HG02763 (cell line): ENCODE data around the gene TBL3.
"Not testable (repeated sequence)": the region's sequence is repeated elsewhere in the genome, so short reads cannot be mapped to it uniquely, and the experiment has no call there.

ENCODE experiments used
- ATAC-seq: cut with Tn5 transposase; IDR thresholded peaks from one replicate; pipeline ENCODE4 v1.9.1; 2021; ENCODE audit warnings: mild to moderate bottlenecking, moderate library complexity; ENCODE audit not compliant: unreplicated experiment

Gene TBL3

DNA sequence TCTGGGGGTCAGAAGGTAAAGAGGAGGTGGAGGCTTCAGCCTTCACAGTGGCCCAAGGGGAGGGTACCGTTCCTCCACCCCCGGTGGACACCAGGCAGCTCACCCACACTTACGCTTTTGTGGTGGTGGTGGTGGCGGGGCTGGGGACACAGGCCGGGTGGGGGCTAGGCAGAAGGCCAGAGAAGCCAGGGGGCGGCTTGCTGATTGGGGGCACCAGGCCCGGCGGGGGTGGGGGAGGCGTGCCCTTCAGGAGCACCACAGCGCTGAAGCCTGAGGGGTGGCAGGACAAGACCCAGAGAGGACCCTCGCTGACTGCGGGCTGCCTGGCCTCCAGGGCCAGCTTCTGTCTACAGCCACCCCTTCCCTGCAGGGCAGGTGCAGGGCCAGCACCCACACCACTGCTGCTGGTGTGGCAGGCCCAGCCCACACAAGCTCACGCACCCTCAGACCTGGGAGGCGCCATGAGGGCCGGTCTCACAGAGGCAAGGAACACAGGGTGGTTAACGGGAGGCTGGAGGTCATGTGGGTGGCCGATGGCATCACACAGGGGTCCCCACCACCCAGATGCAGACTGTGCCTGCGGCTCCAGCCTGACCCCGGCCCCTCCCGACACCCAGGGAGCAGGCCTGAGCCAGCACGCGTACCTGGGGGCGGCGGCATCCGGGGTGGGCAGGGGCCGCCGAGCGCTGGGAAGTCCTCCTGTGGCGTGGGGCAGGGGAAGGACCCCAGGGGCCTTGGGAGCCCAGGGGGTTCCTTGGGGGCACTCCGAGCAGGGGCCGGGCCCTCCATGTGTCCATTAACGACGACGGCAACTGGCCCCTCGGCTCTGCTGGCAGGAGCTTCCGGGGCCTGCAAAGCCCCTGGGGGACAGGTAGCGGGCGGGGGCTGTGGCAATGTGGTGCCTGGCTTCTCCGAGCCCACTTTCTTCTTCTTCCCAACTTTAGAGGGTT, 27.3 kb downstream of the TBL3 start:
- no peak for ATAC-seq

DNA sequence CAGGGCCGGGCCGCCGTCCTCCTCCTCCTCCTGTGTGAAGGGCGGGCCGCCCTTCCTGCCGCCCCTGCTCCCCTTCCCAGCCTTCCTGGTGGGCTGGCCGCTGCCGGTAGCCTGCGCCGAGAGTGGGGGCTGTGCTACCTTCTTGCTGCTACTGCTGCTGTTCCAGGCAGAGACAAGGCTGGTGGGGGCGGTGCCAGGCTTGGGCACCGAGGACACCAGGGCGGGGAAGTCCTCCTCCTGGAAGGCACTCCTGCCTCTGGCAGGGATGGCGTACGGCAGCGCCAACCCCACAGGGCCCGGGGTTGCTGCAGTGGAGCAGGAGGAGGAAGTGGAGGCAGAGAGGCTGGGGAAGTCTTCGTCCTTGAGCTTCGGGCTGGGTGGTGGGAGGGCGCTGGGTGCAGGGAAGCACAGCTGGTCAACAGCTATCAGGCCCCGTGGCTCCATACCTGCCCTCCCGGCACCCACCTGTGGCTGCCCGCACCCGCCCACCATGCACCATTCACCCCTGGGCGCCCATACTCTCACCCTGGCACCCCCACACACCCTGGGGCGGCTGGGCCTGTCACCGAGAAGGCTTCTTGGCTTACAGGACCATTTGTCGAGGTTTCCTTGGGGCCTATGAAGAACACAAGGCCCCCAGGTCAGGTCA, 28.1 kb downstream of the TBL3 start:
- ATAC-seq = no peak

DNA sequence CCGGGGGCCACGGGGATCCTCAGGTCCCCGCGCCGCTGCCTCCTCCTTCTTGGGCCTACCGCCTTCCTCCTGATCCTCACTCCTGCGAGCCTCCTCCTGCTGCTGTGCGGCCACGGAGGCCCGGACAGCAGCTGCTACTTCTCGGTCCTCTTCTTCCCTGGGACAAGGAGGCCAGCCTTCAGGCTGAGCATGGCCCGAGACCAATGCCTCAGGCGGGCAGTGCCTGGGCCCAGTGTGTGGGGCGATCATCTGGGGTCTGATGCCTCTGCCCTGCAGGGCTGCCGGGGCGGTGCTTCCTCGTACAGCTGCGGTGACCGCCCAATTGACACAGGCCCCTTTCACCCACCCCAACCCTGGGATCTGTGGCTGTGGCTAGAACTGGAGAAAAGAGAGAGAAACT, 29.2 kb downstream of the TBL3 start:
- ATAC-seq = no peak

DNA sequence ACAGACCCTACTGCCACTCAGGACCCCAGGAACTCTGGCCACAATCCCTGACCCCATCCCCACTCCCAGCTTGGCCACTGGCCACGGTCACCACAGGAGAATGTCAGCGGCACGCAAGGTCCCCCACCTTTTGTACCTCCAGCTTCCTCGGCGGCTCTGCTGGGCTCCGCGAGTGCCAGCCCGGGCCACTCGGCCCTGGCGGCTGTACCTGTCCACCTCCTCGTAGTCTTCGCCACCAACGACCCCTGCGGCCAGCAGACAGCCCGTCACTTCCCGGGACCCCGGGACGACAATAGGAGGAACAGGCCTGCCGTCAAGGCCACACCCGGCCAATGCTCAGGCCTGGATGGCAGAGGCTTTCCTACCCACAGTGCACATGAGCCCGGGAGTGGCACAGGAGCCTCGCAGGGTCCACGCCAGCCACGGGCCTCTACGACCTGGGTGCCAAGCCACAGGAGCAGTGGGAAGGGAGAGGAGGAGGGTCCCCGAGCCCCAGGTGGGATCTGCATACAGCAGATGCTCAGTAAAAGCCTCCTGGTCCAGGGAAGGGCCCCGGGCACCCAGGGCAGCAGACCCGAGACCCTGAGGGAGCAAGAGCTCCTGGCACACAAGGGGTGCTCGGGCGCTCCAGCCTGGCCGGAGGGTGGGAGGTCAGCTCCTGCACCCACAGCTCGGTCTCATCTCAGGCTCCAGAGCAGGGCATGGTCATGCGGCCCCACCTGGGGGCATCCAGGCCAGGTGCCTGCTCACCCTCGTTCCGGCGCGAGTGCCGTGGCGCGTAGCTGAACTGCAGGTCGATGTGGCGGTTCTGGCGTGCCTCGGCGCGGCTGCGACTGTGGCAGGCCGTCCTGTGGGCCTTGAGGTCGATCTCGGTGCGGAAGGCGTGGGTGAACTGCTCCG, 29.9 kb downstream of the TBL3 start:
- ATAC-seq = no peak

DNA sequence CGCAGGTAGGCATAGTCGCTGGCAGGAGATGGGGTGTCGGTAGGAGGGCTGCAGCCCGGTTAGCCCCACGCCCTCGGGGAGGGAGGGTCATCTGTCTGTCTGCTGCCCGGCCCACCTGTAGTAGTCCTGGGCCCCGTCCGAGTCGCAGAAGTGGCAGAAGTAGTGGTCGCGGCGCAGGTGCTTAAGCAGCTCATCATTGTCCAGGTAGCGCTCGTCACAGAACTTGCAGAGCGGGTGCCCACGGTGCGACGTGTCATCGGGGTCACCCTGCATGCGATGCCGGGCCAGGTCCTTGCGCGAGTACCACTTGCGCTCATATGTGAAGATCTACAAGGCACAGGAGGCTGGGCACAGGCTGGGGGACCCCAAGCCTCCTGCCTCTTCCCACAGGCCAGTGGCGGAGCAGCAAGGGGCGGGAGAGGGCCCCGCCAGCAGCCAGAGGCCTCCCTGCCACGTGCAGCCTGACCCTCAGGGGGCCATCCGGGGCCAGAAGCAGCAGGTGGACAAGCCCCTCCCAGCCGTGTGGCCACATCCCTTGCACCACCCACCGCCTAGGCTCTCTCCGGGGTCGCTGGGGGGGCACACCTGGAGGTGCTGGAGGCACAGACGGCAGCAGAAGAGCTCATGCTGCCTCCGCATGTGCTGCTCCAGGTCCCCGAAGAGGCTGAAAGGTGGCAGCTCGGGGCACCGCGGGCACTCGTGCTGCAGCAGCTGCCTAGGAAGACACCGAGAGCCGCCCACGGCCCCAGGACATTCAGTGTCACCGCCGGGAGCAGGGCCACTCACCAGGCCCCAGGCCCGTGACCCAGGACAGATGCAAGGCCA, 30.8 kb downstream of the TBL3 start:
- ATAC-seq = no peak

DNA sequence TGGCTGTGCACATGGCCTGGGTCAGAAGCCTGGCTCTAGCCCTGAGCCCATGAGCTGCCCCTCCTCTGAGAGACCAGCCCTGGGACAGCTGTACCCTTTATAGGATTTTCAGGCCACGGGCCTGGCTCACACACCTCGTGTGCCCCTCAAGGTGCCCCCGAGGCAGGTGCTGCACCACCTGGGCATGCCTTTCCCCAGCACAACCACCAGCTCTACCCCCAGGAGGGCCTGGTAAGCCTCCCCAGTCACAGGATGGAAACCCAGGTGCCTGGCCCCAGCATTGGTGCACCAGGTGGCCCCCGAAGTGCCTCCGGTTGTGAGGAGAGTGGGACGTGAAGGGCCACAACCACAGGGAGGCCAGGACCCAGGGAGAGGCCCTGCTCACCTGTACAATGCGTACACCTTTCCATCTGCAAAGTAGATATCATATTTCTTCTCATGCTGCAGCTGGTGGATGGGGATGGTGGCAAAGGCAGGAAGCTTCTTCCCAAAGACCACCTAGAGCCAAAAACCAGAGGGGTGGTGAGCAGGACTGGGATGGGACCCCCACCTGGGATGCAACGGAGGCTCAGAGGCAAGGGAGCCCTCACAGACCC, 31.5 kb downstream of the TBL3 start:
- no peak for ATAC-seq

DNA sequence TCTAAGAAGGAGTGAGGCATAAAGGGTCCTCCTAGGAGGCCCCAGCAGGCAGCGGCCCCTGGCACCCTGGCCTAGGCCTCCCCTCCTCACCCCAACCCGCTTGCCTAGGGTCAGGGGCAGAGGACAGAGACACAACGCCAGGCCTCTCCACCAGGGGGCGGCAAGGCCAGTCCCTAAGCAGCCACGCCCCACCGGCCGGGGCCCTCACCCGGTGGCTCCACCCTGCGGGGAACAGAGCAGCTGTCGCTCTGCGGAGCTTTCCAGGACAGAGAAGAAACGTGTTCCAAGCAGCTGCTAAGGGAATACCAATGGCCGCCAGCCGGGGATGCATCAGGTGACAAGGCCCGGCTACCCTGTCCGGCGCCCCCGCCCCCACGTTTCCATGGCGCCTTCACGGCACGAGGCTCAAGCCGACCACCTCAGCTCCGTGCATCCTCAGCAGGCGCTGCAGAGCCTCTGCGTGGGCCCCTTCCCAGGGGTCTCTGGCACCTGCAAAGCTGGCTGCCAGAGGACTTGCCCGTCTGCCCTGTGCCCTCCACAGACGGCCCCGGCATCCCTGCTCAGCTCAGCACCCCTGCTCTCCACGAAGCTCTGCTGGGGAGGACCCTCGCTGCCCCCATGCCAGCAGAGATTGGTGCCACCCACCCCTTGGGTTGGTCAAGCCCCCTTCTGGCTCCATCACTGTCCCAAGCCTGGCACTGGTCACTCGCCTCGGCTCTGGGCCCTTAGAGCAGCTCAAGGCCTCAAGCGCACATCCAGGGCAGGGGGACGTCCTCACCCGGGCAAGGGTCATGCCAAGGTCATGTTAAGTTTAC, 32.2 kb downstream of the TBL3 start:
- no peak for ATAC-seq

DNA sequence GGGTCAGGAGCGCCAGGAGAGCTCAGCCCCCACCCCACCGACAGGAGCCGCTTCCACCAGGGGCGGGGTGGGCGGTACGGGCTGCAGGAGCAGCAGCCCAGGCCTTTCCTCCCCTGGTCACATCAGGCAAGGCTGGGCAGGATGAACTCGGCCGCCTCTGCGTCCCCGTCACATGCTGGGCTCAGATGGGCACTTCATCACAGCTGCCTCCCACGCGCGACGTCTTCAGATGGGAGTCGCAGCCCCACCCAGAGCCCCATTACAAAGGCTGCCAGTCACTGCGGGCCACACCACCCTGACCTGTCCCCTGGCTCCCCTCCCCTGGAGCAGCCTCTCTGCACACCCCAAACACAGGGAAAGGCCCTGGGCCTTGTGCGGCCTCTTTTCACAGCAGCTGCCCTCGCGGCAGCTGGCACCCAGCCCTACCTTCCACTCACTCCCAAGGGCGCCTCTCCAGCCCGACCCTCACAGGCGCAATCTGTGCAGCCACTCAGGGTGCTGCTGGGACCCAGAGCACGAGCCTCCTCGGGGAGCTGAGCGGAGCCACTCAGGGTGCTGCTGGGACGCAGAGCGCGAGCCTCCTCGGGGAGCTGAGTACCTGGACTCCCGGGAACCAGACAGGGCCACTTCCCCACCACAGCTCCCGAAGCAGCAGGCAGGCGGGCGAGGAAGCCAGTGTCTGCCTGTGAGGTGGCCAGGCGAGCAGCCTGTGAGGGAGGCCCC, 33.1 kb downstream of the TBL3 start:
- no peak for ATAC-seq

DNA sequence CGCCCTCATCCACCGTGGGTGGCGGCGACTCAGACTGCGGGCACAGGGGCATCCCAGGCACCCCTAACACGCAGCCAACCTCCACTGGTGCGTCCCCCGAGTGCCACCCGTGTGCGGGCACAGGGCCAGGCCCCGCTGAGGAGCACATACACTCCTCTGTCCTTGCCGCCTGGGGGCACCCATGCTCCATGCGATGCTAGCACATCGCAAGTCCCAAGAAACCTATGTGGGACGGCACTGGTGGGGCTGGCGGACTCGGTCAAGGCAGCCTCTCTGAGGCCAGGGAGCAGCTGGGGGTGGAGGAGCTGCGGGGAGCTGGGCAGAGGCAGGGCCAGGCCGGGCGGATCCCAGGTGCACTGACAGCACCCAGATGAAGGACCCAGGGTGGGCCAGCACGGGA, 33.8 kb downstream of the TBL3 start:
- ATAC-seq = no peak

DNA sequence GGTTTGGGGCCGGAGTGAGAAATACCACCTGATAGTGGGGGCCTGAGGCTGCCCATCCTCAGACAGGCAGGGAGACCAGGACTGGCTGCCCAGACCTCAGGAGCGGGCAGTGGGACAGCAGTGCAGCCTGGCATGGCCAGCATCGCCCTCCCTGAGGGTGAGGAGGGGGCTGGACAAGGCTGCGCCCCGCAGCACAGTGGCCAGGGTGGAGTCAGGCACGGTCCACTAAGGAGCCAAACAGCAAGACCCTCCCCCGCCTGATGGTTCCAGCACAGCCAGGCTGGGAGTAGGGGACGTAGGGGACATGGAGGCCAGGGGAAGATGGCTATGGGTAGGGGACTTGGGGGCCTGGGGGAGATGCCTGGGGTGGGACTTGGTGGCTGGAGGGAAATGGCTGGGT, 34.5 kb downstream of the TBL3 start:
- no peak for ATAC-seq

DNA sequence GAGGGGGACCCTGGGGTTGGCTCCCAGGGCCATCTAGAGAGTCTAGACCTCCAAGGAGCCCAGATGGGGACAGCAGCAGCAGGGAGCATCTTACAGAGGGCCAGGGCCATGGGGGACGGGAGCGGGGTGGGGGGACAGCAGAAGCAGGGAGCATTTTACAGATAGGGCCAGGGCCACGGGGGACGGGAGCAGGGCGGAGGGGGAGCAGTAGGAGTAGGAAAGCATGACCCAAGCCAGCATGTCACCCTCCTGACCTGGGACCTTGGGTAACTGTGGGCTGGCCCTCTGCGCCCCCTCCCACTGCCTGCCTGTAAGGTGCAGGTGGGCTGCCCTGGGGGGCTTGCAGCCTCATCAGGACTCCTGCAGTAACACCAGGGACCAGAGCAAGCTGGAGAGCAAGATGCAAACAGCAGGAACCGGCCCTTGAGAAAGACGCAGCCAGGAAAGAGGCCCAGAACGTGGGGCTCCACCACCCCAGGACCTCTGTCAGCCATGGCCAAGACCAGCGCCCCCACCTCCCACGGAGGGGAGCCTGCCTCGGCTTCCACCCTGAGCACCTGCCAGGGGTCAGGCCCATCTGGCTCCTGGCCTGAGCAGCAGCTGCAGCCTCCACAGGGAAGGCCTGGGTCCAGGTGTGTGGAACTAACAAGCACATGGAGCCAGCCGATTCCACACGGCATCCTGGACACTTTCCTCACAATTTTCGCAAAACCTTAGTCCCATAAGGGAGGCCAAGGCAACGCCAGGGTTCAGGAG, 35.4 kb downstream of the TBL3 start:
- ATAC-seq = no peak

DNA sequence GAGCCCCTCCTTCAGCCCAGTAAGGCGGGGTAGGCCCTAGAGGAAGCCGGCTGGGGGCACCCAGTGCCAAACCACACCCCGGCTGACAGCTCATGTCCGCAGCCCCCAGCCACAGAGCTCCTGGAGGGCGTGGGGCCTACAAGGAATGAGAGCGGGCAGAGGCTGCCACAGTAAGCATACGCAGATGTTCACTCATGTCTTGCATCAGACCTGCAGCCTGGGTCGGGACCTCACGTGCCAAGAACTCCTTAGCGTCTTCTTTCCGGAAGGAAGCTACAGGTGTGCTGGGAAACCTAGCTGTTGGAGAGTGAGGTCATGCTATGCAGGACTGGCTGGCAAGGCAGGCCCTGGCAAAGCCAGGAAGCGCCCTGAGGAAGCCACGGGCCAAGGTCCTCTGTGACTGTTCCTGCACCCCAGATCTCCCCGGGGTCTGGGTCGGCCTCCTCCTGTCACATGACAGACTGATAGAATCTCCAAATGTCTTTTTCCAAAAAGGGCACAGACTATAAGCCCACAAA, 36.2 kb downstream of the TBL3 start:
- ATAC-seq = no peak

DNA sequence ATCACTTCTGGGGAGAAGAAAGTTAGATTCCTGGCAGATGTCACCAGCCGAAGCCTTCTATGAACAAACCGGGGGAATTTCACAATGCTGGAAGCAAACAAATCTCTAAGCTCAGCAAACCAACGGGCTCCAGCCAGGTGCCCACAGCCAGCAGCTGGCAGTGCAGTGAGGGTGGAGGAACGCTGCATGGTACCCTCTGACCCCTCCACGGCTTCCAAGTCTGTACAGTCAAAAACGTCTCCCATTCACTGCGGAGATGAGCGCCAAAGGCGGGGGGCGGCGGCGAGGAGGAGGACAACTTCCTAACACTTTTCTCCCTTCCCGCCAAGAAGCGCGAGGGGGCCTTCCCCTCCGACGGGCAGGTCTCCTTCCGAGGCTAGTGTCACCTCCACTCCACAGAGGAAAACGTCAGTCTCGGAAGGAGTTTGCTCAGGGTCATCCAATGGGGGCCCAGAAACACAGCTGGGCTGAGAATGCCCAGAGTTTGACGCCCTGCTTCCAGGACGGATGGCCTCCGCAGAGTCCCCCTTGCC, 36.8 kb downstream of the TBL3 start:
- peak; percentile 1 for ATAC-seq

DNA sequence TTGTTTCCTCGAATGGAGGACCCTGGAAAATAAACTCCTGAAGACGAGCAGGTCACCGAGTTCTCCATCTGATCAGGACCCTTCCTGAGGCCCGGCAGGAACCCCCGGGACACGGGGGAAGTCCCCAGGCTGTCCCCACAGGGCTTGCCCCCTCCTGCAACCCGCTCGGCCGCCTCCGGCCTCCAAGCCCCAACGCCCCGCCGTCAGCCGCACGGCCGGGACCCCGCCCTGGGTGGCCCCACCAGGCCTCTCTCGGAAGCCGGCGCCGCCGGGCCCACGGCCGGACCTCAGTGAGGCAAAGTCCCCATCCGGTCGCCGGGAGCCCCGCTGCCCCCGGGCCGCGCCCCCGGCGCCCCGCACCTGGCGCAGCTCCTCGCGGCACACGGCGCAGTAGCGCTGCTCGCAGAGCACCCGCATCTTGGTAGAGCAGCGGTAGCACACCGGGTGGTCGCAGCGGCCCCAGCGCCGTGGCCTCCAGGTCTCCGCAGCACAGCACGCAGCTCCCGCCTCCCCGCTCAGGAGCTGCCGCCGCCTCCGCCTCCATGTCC, 37.4 kb downstream of the TBL3 start:
- ATAC-seq = peak; percentile 34

DNA sequence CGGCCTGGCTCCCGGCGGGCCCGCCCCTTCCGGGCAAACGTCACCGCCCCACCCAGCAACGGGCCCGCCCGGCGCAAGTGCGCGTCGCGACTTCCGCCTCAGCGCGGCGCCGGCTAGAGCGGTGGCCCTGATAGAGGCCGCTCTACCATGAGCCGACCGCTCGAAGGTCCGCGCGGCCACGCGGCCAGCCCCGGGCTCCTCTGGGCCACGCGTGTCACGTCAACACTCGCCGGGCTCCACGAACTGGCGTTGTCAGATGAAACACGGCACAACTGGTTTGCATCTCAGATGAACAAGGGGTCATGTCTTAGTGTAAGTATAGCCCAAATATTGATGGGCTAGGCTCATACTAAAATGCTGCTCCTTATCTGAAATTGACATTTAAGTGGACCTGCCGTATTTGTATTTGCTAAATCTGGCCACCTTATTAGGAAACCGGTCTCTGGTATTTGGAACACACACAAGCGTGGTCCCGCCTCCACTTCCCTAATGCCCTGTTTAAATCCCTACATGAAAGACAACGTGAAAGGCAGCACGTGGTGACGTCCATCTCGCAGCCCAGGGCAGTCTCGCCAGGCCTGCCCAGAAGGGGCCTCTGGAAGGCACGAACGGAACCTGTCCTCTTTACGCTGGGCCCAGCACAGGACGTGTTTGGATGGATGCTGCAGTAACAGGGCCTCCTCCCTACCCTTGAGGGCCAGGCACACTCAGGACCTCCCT, 38.1 kb downstream of the TBL3 start, which contains the start of gene ZNF598:
TSS of gene ZNF598 (minus strand) at position 31 of the 720 bp plus-strand sequence.
- ATAC-seq = peak; percentile 87

DNA sequence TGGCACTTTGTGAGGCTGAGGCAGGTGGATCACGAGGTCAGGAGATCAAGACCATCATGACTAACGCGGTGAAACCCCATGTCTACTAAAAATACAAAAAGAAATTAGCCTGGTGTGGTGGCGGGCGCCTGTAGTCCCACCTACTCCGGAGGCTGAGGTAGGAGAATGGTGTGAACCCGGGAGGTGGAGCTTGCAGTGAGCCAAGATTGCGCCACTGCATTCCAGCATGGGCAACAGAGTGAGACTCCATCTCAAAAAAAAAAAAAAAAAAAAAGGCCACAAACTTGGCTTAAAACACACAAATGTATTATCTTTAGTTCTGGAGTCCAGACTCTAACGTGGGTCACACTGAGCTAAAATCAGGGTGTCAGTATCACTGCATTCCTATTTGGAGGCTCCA, 39.9 kb downstream of the TBL3 start:
- not testable (repeated sequence) for ATAC-seq
